Activated CD4-positive, alpha-beta memory T cell treated with anti-CD3 and anti-CD28 coated beads, Interleukin-2, amount 10 ng/mL, durations not matched to agents 7 days and 5 days (primary cell): ENCODE results near the gene MKKS. TPM values are rescaled to one million over a fixed set of nuclear protein-coding genes. Genes with fewer than 3 reads are reported as not detected.
"Not testable (repeated sequence)": the region's sequence is repeated elsewhere in the genome, so short reads cannot be mapped to it uniquely, and the experiment has no call there.

Experiments used
- CTCF ChIA-PET: fragments of 350-600 bp; sonication (Branson Sonifier 250); formaldehyde crosslinking; loops from one replicate; lab custom pipeline; 2021; ENCODE audit warnings: antibody characterized with exemption, inconsistent platforms; lab: Charles Lee
- POLR2A ChIA-PET: fragments of 350-600 bp; sonication (Branson Sonifier 250); formaldehyde crosslinking; loops from one replicate; lab custom pipeline; 2021; ENCODE audit warnings: antibody characterized with exemption; lab: Charles Lee
- DNase-seq: peaks from one replicate; pipeline ENCODE4 v3.0.0-alpha.2; 2020
- H3K27ac Mint-ChIP-seq: one replicate; pipeline ENCODE4 v1.8.0; 2021; ENCODE audit warnings: mild to moderate bottlenecking, mixed read lengths
- H3K27me3 Mint-ChIP-seq: one replicate; pipeline ENCODE4 v1.8.0; 2021; ENCODE audit warnings: mixed read lengths
- H3K36me3 Mint-ChIP-seq: one replicate; pipeline ENCODE4 v1.8.0; 2021; ENCODE audit warnings: low read depth, mixed read lengths
- H3K4me1 Mint-ChIP-seq: one replicate; pipeline ENCODE4 v1.8.0; 2021; ENCODE audit warnings: mixed read lengths
- H3K4me3 Mint-ChIP-seq: one replicate; pipeline ENCODE4 v1.8.0; 2021; ENCODE audit warnings: mild to moderate bottlenecking, mixed read lengths
- H3K9me3 Mint-ChIP-seq: one replicate; pipeline ENCODE4 v1.8.0; 2021; ENCODE audit warnings: mixed read lengths
- total RNA-seq, 2 experiments: library from RNA; stranded (reverse); gene quantifications; one replicate each; pipeline ENCODE4 v1.2.3, GENCODE V29; 2021

MKKS gene
- total RNA-seq, 2 experiments from 2014 or later: 7.1 to 8.2 TPM

- H3K4me3 Mint-ChIP-seq: no peak overlapping the region
- H3K27me3 Mint-ChIP-seq: no peaks in the 10 kb centered on the region
- CTCF ChIA-PET: interaction anchor here (1.2 to 4.1 kb wide), 5 partner anchors 14 to 449 kb away, joined by 3 to 24 read pairs (median 15); no protein-coding TSS in a partner anchor
- no peak overlapping the region for H3K27ac Mint-ChIP-seq
- DNase-seq: no peak
- peaks cover 40% of the 10 kb centered on the region for H3K4me1 Mint-ChIP-seq
- H3K9me3 Mint-ChIP-seq: no peaks in the 10 kb centered on the region
- POLR2A ChIA-PET: interaction anchor here (1.3 kb wide), 1 partner anchor 112 kb away, joined by 5 read pairs; no protein-coding TSS in a partner anchor
- H3K36me3 Mint-ChIP-seq: peaks cover 2% of the 10 kb centered on the region
Measured at GRCh38 chr20:10428008-10428407, 6.0 kb downstream of the MKKS start.

GRCh38 chr20:10427060-10427692, 6.8 kb downstream of the MKKS start:
- H3K9me3 Mint-ChIP-seq: no peaks in the 10 kb centered on the region
- ChIA-PET CTCF (interaction anchor here (0.5 to 4.1 kb wide), 18 partner anchors 8 to 449 kb away, joined by 3 to 24 read pairs (median 3); partner anchors contain the start of gene SLX4IP), POLR2A (interaction anchor here (1.3 kb wide), 1 partner anchor 111 kb away, joined by 5 read pairs; no protein-coding TSS in a partner anchor)
- DNase-seq: peak; percentile 57
- H3K27ac Mint-ChIP-seq: no peak overlapping the region
- no peaks in the 10 kb centered on the region for H3K27me3 Mint-ChIP-seq
- H3K4me1 Mint-ChIP-seq: peaks cover 36% of the 10 kb centered on the region
- H3K4me3 Mint-ChIP-seq: no peak overlapping the region
- peaks cover 3% of the 10 kb centered on the region for H3K36me3 Mint-ChIP-seq

GRCh38 chr20:10423735-10424134, 10.3 kb downstream of the MKKS start:
- no peak overlapping the region for H3K4me3 Mint-ChIP-seq
- H3K4me1 Mint-ChIP-seq: peaks cover 8% of the 10 kb centered on the region
- no peak for DNase-seq
- H3K27ac Mint-ChIP-seq: no peak overlapping the region
- POLR2A ChIA-PET: interaction anchor here (1.1 to 1.7 kb wide), 2 partner anchors 10 kb away, joined by 4 to 6 read pairs; partner anchors contain the start of gene MKKS
- CTCF ChIA-PET: interaction anchor here (1.0 to 2.7 kb wide), 3 partner anchors 8 to 107 kb away, joined by 3 to 20 read pairs (median 8); partner anchors contain the start of genes MKKS and SLX4IP
- no peaks in the 10 kb centered on the region for H3K27me3 Mint-ChIP-seq
- H3K9me3 Mint-ChIP-seq: no peaks in the 10 kb centered on the region
- peaks cover 3% of the 10 kb centered on the region for H3K36me3 Mint-ChIP-seq

GRCh38 chr20:10419550-10420133, 14.4 kb downstream of the MKKS start:
- Mint-ChIP-seq H3K27me3 (no peaks in the 10 kb centered on the region), H3K36me3 (peaks cover 15% of the 10 kb centered on the region), H3K4me3 (no peak overlapping the region), H3K9me3 (no peaks in the 10 kb centered on the region), H3K27ac (no peak overlapping the region), H3K4me1 (peaks cover 4% of the 10 kb centered on the region)
- no peak for DNase-seq
- ChIA-PET POLR2A (no interaction called here), CTCF (no interaction called here)

GRCh38 chr20:10417218-10417617, 16.8 kb downstream of the MKKS start:
- H3K4me3 Mint-ChIP-seq, H3K4me1 Mint-ChIP-seq, POLR2A ChIA-PET, H3K27ac Mint-ChIP-seq, H3K27me3 Mint-ChIP-seq, H3K9me3 Mint-ChIP-seq, DNase-seq: not testable (repeated sequence)
- H3K36me3 Mint-ChIP-seq: peaks cover 13% of the 10 kb centered on the region
- CTCF ChIA-PET: interaction anchor here (1.5 kb wide), 1 partner anchor 10 kb away, joined by 5 read pairs; no protein-coding TSS in a partner anchor

- H3K27me3 Mint-ChIP-seq: no peaks in the 10 kb centered on the region
- DNase-seq: no peak
- H3K4me1 Mint-ChIP-seq: peaks cover 4% of the 10 kb centered on the region
- CTCF ChIA-PET: interaction anchor here (1.2 kb wide), 1 partner anchor 9 kb away, joined by 3 read pairs; no protein-coding TSS in a partner anchor
- POLR2A ChIA-PET: no interaction called here
- no peaks in the 10 kb centered on the region for H3K9me3 Mint-ChIP-seq
- peaks cover 16% of the 10 kb centered on the region for H3K36me3 Mint-ChIP-seq
- no peak overlapping the region for H3K4me3 Mint-ChIP-seq
- no peak overlapping the region for H3K27ac Mint-ChIP-seq
Measured at GRCh38 chr20:10415013-10415650, 18.9 kb downstream of the MKKS start.

GRCh38 chr20:10412591-10413408, 21.2 kb downstream of the MKKS start:
- Mint-ChIP-seq H3K27ac (no peak overlapping the region), H3K4me3 (no peak overlapping the region), H3K4me1 (peaks cover 4% of the 10 kb centered on the region), H3K36me3 (peaks cover 16% of the 10 kb centered on the region), H3K27me3 (no peaks in the 10 kb centered on the region), H3K9me3 (no peaks in the 10 kb centered on the region)
- DNase-seq: no peak
- POLR2A ChIA-PET: no interaction called here
- CTCF ChIA-PET: interaction anchor here (2.3 kb wide), 1 partner anchor 14 kb away, joined by 15 read pairs; no protein-coding TSS in a partner anchor

- ChIA-PET POLR2A (no interaction called here), CTCF (interaction anchor here (0.8 kb wide), 1 partner anchor 16 kb away, joined by 3 read pairs; no protein-coding TSS in a partner anchor)
- H3K27me3 Mint-ChIP-seq: no peaks in the 10 kb centered on the region
- no peak overlapping the region for H3K4me3 Mint-ChIP-seq
- H3K4me1 Mint-ChIP-seq: no peaks in the 10 kb centered on the region
- DNase-seq: no peak
- H3K36me3 Mint-ChIP-seq: peaks cover 12% of the 10 kb centered on the region
- no peak overlapping the region for H3K27ac Mint-ChIP-seq
- H3K9me3 Mint-ChIP-seq: no peaks in the 10 kb centered on the region
Measured at GRCh38 chr20:10411673-10412072, 22.3 kb downstream of the MKKS start.

- no peak overlapping the region for H3K27ac Mint-ChIP-seq
- CTCF ChIA-PET: no interaction called here
Measured at GRCh38 chr20:10408108-10408813, 25.8 kb downstream of the MKKS start.

GRCh38 chr20:10404959-10405530, 29.0 kb downstream of the MKKS start:
- POLR2A ChIA-PET: no interaction called here
- no peaks in the 10 kb centered on the region for H3K27me3 Mint-ChIP-seq

More at GRCh38 chr20:10408108-10408813, 25.8 kb downstream of the MKKS start:
- POLR2A ChIA-PET: no interaction called here
- peaks cover 11% of the 10 kb centered on the region for H3K36me3 Mint-ChIP-seq
- peaks cover 7% of the 10 kb centered on the region for H3K4me1 Mint-ChIP-seq
- no peaks in the 10 kb centered on the region for H3K27me3 Mint-ChIP-seq
- H3K4me3 Mint-ChIP-seq: no peak overlapping the region
- no peak for DNase-seq
- H3K9me3 Mint-ChIP-seq: no peaks in the 10 kb centered on the region

GRCh38 chr20:10404023-10404628, 29.9 kb downstream of the MKKS start:
- H3K27ac Mint-ChIP-seq: no peak overlapping the region

More at GRCh38 chr20:10404959-10405530, 29.0 kb downstream of the MKKS start:
- DNase-seq: no peak
- Mint-ChIP-seq H3K9me3 (no peaks in the 10 kb centered on the region), H3K27ac (no peak overlapping the region), H3K36me3 (peaks cover 7% of the 10 kb centered on the region), H3K4me1 (peaks cover 10% of the 10 kb centered on the region), H3K4me3 (no peak overlapping the region)
- CTCF ChIA-PET: no interaction called here

More at GRCh38 chr20:10404023-10404628, 29.9 kb downstream of the MKKS start:
- ChIA-PET POLR2A (no interaction called here), CTCF (interaction anchor here (1.4 kb wide), 1 partner anchor 426 kb away, joined by 4 read pairs; no protein-coding TSS in a partner anchor)
- H3K9me3 Mint-ChIP-seq: no peaks in the 10 kb centered on the region
- H3K4me1 Mint-ChIP-seq: peaks cover 10% of the 10 kb centered on the region
- DNase-seq: no peak
- H3K36me3 Mint-ChIP-seq: peaks cover 7% of the 10 kb centered on the region
- H3K27me3 Mint-ChIP-seq: no peaks in the 10 kb centered on the region
- no peak overlapping the region for H3K4me3 Mint-ChIP-seq
